HCT116 (cell line): ENCODE results near the gene TBC1D26. TPM values are rescaled to one million over a fixed set of nuclear protein-coding genes. Genes with fewer than 3 reads are reported as not detected.

ENCODE experiments used
- ATAC-seq: fragments of 200-7000 bp; cut with Tn5 transposase; 2 replicates; pipeline ENCODE4 v1.9.1; 2020; ENCODE audit warnings: mild to moderate bottlenecking, moderate library complexity
- BruUV-seq: library from RNA; stranded (reverse); fragments of 400-500 nt; replicated peaks from 2 replicates; lab custom pipeline; 2021; lab: Mats Ljungman, UMichigan
- CTCF ChIA-PET: fragments of 300-600 bp; sonication (Branson Sonifier 250); formaldehyde crosslinking; loops from one replicate; lab custom pipeline; 2021; ENCODE audit warnings: antibody characterized with exemption; lab: Charles Lee
- POLR2A ChIA-PET: fragments of 300-600, 350-600 bp; sonication (Branson Sonifier 250); formaldehyde crosslinking; loops from one replicate; lab custom pipeline; 2021; ENCODE audit warnings: antibody characterized with exemption; lab: Charles Lee
- RAD21 ChIA-PET, 2 experiments: fragments of 300-600 bp; sonication (Branson Sonifier 250); formaldehyde crosslinking; loops; one replicate each; lab custom pipeline; 2023; ENCODE audit warnings: low total read pairs in 2 of 2; ENCODE audit not compliant: uncharacterized antibody in 2 of 2, unreplicated experiment in 2 of 2, low non-redundant PET in 1 of 2; lab: Charles Lee
- DNase-seq: peaks from one replicate; pipeline ENCODE4 v3.0.0-alpha.2; 2010; ENCODE audit warnings: low read depth, low spot score
- H2AFZ ChIP-seq: fragments of 200-600 bp; shearing (Covaris generic), sonication (generic); 2 replicates; pipeline ENCODE4 v1.6.1; 2017; ENCODE audit warnings: low read depth, mixed run types, mixed read lengths, antibody characterized with exemption, low read length; ENCODE audit not compliant: poor library complexity, severe bottlenecking
- H3K27ac ChIP-seq: 2 replicates; pipeline ENCODE4 v1.5.1; 2012; ENCODE audit warnings: low read depth, low read length
- H3K27me3 ChIP-seq: fragments of 200-600 bp; sonication (generic); 2 replicates; pipeline ENCODE4 v1.6.1; 2016; ENCODE audit warnings: mixed run types, low read length, mixed read lengths; ENCODE audit not compliant: insufficient read depth
- H3K36me3 ChIP-seq, 2 experiments: fragments of 200-500 bp in 1 of 2; fragments of 200-600 bp in 1 of 2; sonication (Bioruptor generic) in 1 of 2; sonication (generic) in 1 of 2; 2 replicates each; pipeline versions ENCODE4 v1.5.1 to v1.6.1; 2014 to 2016; ENCODE audit warnings: low read length in 2 of 2, inconsistent platforms in 1 of 2, mixed read lengths in 1 of 2, mixed run types in 1 of 2; ENCODE audit not compliant: insufficient read depth in 2 of 2, control insufficient read depth in 1 of 2
- H3K4me1 ChIP-seq, 2 experiments: fragments of 200-600 bp in 1 of 2; sonication (generic) in 1 of 2; 2 replicates each; pipeline versions ENCODE4 v1.5.1 to v1.6.1; 2012 to 2017; ENCODE audit warnings: low read length in 2 of 2, inconsistent platforms in 1 of 2, mild to moderate bottlenecking in 1 of 2, mixed read lengths in 1 of 2, mixed run types in 1 of 2, moderate library complexity in 1 of 2; ENCODE audit not compliant: insufficient read depth in 2 of 2, control insufficient read depth in 1 of 2
- H3K4me2 ChIP-seq: fragments of 200-600 bp; sonication (generic); 2 replicates; pipeline ENCODE4 v1.6.1; 2017; ENCODE audit warnings: mixed run types, low read length, mixed read lengths
- H3K4me3 ChIP-seq, 2 experiments: fragments of 200-600 bp in 1 of 2; sonication (generic) in 1 of 2; replicated peaks in 1 of 2; 2 replicates each; pipeline ENCODE4 v1.5.1; 2011 to 2016; ENCODE audit warnings: low read length in 2 of 2, control low read depth in 1 of 2, low read depth in 1 of 2, mild to moderate bottlenecking in 1 of 2, mixed read lengths in 1 of 2, mixed run types in 1 of 2
- H3K79me2 ChIP-seq: fragments of 200-600 bp; sonication (generic); 2 replicates; pipeline ENCODE4 v1.6.1; 2017; ENCODE audit warnings: mild to moderate bottlenecking, mixed run types, low read length, moderate library complexity, mixed read lengths; ENCODE audit not compliant: insufficient read depth
- H3K9ac ChIP-seq: fragments of 200-600 bp; sonication (generic); 2 replicates; pipeline ENCODE4 v1.6.1; 2016; ENCODE audit warnings: low read length, mixed read lengths
- H3K9me2 ChIP-seq: fragments of 200-600 bp; sonication (generic), shearing (Covaris generic); 2 replicates; pipeline ENCODE4 v1.6.1; 2017; ENCODE audit warnings: mixed run types, mild to moderate bottlenecking, moderate library complexity; ENCODE audit not compliant: insufficient read depth
- H3K9me3 ChIP-seq, 2 experiments: fragments of 200-500 bp in 1 of 2; fragments of 200-600 bp in 1 of 2; sonication (Bioruptor generic) in 1 of 2; sonication (generic) in 1 of 2; 2 replicates each; pipeline ENCODE4 v1.6.1; 2014 to 2017; ENCODE audit warnings: low read length in 2 of 2, mixed read lengths in 2 of 2, inconsistent platforms in 1 of 2, low read depth in 1 of 2, mild to moderate bottlenecking in 1 of 2, mixed run types in 1 of 2, moderate library complexity in 1 of 2; ENCODE audit not compliant: control insufficient read depth in 1 of 2, insufficient read depth in 1 of 2
- H4K20me1 ChIP-seq: fragments of 200-600 bp; sonication (generic), shearing (Covaris generic); 2 replicates; pipeline ENCODE4 v1.6.1; 2017; ENCODE audit warnings: mixed run types, mild to moderate bottlenecking, moderate library complexity; ENCODE audit not compliant: insufficient read depth
- ATF3 ChIP-seq: IDR thresholded peaks from 2 replicates; pipeline ENCODE4 v1.6.1; 2012
- CBX3 ChIP-seq: IDR thresholded peaks from 2 replicates; pipeline ENCODE4 v1.6.1; 2012; ENCODE audit warnings: low read depth
- CTCF ChIP-seq, 3 experiments: fragments of 200-600 bp in 1 of 3; sonication (generic) in 1 of 3; IDR thresholded peaks in 2 of 3; conservative IDR thresholded peaks in 1 of 3; 2 replicates each; pipeline ENCODE4 v1.5.1; 2012 to 2017; ENCODE audit warnings: low read depth in 2 of 3, low read length in 2 of 3, antibody characterized with exemption in 1 of 3, borderline replicate concordance in 1 of 3, control low read depth in 1 of 3, mild to moderate bottlenecking in 1 of 3, mixed read lengths in 1 of 3, mixed run types in 1 of 3, moderate library complexity in 1 of 3; ENCODE audit not compliant: insufficient read depth in 1 of 3
- EGR1 ChIP-seq: IDR thresholded peaks from 2 replicates; pipeline ENCODE4 v1.6.1; 2012; ENCODE audit warnings: low read depth
- FOSL1 ChIP-seq: IDR thresholded peaks from 2 replicates; pipeline ENCODE4 v1.6.1; 2012; ENCODE audit warnings: low read depth
- JUND ChIP-seq: IDR thresholded peaks from 2 replicates; pipeline ENCODE4 v1.6.1; 2012
- MAX ChIP-seq: IDR thresholded peaks from 2 replicates; pipeline ENCODE4 v1.6.1; 2012
- POLR2A ChIP-seq: IDR thresholded peaks from 2 replicates; pipeline ENCODE4 v1.7.0; 2011; ENCODE audit warnings: borderline replicate concordance; ENCODE audit not compliant: insufficient read depth, insufficient read length; ENCODE audit errors: extremely low read depth
- REST ChIP-seq: IDR thresholded peaks from 2 replicates; pipeline ENCODE4 v1.6.1; 2012; ENCODE audit warnings: low read depth
- SIN3A ChIP-seq: IDR thresholded peaks from 2 replicates; pipeline ENCODE4 v1.6.1; 2012; ENCODE audit warnings: low read depth
- SP1 ChIP-seq: IDR thresholded peaks from 2 replicates; pipeline ENCODE4 v1.6.1; 2012; ENCODE audit warnings: low read depth
- SRF ChIP-seq: IDR thresholded peaks from 2 replicates; pipeline ENCODE4 v1.6.1; 2012; ENCODE audit warnings: low read depth
- TCF7L2 ChIP-seq: IDR thresholded peaks from 2 replicates; pipeline ENCODE4 v1.7.0; 2011; ENCODE audit warnings: borderline replicate concordance, inconsistent platforms; ENCODE audit not compliant: insufficient read depth, insufficient read length; ENCODE audit errors: extremely low read depth
- ZBTB33 ChIP-seq: IDR thresholded peaks from 2 replicates; pipeline ENCODE4 v1.6.1; 2011; ENCODE audit warnings: mild to moderate bottlenecking, low read length, moderate library complexity; ENCODE audit not compliant: insufficient replicate concordance; ENCODE audit errors: extremely low read depth
- ZFX ChIP-seq: fragments of 450-650 bp; IDR thresholded peaks from 2 replicates; pipeline ENCODE4 v1.6.1; 2017
- intact Hi-C: fragments of 100-400 bp; cut with micrococcal nuclease; formaldehyde crosslinking; loops from 2 replicates; pipeline ENCODE4 v1.10.0; 2022
- total RNA-seq: library from RNA; stranded (reverse); gene quantifications from one replicate; pipeline ENCODE4 v1.2.1, GENCODE V29; 2021; ENCODE audit not compliant: unreplicated experiment

Gene TBC1D26
- total RNA-seq, 1 experiment from 2014 or later: 1.1 TPM

- no peak for TF ChIP-seq CTCF (IDR thresholded peaks at IDR 0.05 in 2 of 3, conservative IDR thresholded peaks at IDR 0.05 in 1 of 3; ENCODE audit: borderline replicate concordance in 1 of 3, insufficient read depth in 1 of 3, low read depth in 2 of 3, low read length in 2 of 3)
Measured at GRCh38 chr17:15782866-15783265, 50.8 kb downstream of the TBC1D26 start (continued).

- CTCF ChIA-PET: no interaction called here
- no peak for DNase-seq
- Histone ChIP-seq H3K79me2 (no peaks in the 10 kb centered on the region), H2AFZ (no peak overlapping the region), H3K9ac (no peak overlapping the region), H3K9me2 (no peaks in the 10 kb centered on the region), H3K4me1 (no peaks in the 10 kb centered on the region), H3K27ac (no peak overlapping the region), H3K4me3 (no peak overlapping the region), H3K4me2 (no peak overlapping the region), H3K36me3 (no peaks in the 10 kb centered on the region), H3K27me3 (no peaks in the 10 kb centered on the region), H4K20me1 (no peaks in the 10 kb centered on the region), H3K9me3 (no peaks in the 10 kb centered on the region; a peak in 2 of 4 replicates)
- BruUV-seq: no TSS peak
- ATAC-seq: no peak
- POLR2A ChIA-PET: no interaction called here
- intact Hi-C loops: no loop called here
- TF ChIP-seq SP1 (no peak), SIN3A (no peak), EGR1 (no peak), POLR2A (no peak), SRF (no peak), FOSL1 (no peak), JUND (no peak), CTCF (IDR thresholded peaks at IDR 0.05 in 2 of 3, conservative IDR thresholded peaks at IDR 0.05 in 1 of 3; ENCODE audit: borderline replicate concordance in 1 of 3, insufficient read depth in 1 of 3, low read depth in 2 of 3, low read length in 2 of 3) (no peak), ZFX (no peak), CBX3 (no peak), REST (no peak), TCF7L2 (no peak), MAX (no peak), ATF3 (no peak), ZBTB33 (no peak)
- RAD21 ChIA-PET: no interaction called here
Measured at GRCh38 chr17:15783461-15783860, 51.4 kb downstream of the TBC1D26 start.
